H54 (cell line): ENCODE measurements around the gene SMIM10L2A.

Experiments
- DNase-seq: peaks from one replicate; pipeline ENCODE4 v3.0.0; 2011; ENCODE audit warnings: low spot score, mixed read lengths; ENCODE audit not compliant: insufficient read length
- FAIRE-seq: peaks from 3 replicates; lab custom pipeline; 2011; peaks lifted over from hg19 to GRCh38; lab: Jason Lieb, UNC
- POLR2A ChIP-seq: IDR thresholded peaks from 2 replicates; pipeline ENCODE4 v1.6.1; 2011; ENCODE audit warnings: low read depth, mild to moderate bottlenecking, low read length

The SMIM10L2A gene

GRCh38 chrX:135421932-135422809 lies at the start of gene SMIM10L2A:
Gene SMIM10L2A (plus strand): TSS chrX:135421944. CDS start chrX:135422132, 188 bp downstream.
- FAIRE-seq (no peak), DNase-seq (no peak)
- TF ChIP-seq POLR2A = no peak

GRCh38 chrX:135373357-135373756 lies 48.4 kb upstream of the SMIM10L2A start:
- FAIRE-seq (no peak), DNase-seq (no peak)
- no peak for TF ChIP-seq POLR2A

GRCh38 chrX:135382260-135382659 lies 39.5 kb upstream of the SMIM10L2A start:
- TF ChIP-seq POLR2A = no peak
- FAIRE-seq (no peak), DNase-seq (no peak)

GRCh38 chrX:135383249-135383648 lies 38.5 kb upstream of the SMIM10L2A start:
- FAIRE-seq (no peak), DNase-seq (no peak)
- TF ChIP-seq POLR2A = no peak

GRCh38 chrX:135384161-135384836 lies 37.4 kb upstream of the SMIM10L2A start:
- TF ChIP-seq POLR2A = no peak
- FAIRE-seq (no peak), DNase-seq (no peak)

- no peak for TF ChIP-seq POLR2A
- FAIRE-seq (no peak), DNase-seq (no peak)
Measured at GRCh38 chrX:135388841-135389240, 32.9 kb upstream of the SMIM10L2A start.

GRCh38 chrX:135389243-135389642 lies 32.5 kb upstream of the SMIM10L2A start:
- no peak for TF ChIP-seq POLR2A
- DNase-seq (no peak), FAIRE-seq (no peak)

- DNase-seq (no peak), FAIRE-seq (no peak)
- TF ChIP-seq POLR2A = no peak
Measured at GRCh38 chrX:135389717-135390116, 32.0 kb upstream of the SMIM10L2A start.

GRCh38 chrX:135391734-135392133 lies 30.0 kb upstream of the SMIM10L2A start:
- DNase-seq (no peak), FAIRE-seq (no peak)
- no peak for TF ChIP-seq POLR2A

GRCh38 chrX:135393051-135393450 lies 28.7 kb upstream of the SMIM10L2A start:
- FAIRE-seq (no peak), DNase-seq (no peak)
- TF ChIP-seq POLR2A = no peak

- no peak for TF ChIP-seq POLR2A
- FAIRE-seq = no peak
- DNase-seq = no peak
Measured at GRCh38 chrX:135395064-135395463, 26.7 kb upstream of the SMIM10L2A start.

GRCh38 chrX:135396109-135396508 lies 25.6 kb upstream of the SMIM10L2A start:
- no peak for FAIRE-seq
- no peak for DNase-seq
- no peak for TF ChIP-seq POLR2A

- FAIRE-seq (no peak), DNase-seq (no peak)
Measured at GRCh38 chrX:135396566-135396965, 25.2 kb upstream of the SMIM10L2A start.

GRCh38 chrX:135397652-135398051 lies 24.1 kb upstream of the SMIM10L2A start:
- no peak for TF ChIP-seq POLR2A
- FAIRE-seq = no peak
- DNase-seq = no peak

More at GRCh38 chrX:135396566-135396965, 25.2 kb upstream of the SMIM10L2A start:
- TF ChIP-seq POLR2A = no peak
